Heart left ventricle (tissue), 16 donors: ENCODE data around the gene BCL7C. TPM values are rescaled to one million over a fixed set of nuclear protein-coding genes. Genes with fewer than 3 reads are reported as not detected.

ENCODE experiments used
- ATAC-seq, 4 donors: fragments of 200-7000 bp; cut with Tn5 transposase; one replicate each; pipeline ENCODE4 v1.9.1; 2020 to 2022; ENCODE audit warnings: moderate library complexity in 4 of 4, mild to moderate bottlenecking in 3 of 4, moderate number of reproducible peaks in 1 of 4
- DNase-seq, 5 donors: peaks; one replicate each; pipeline ENCODE4 v3.0.0-alpha.2; 2020
- H3K27ac ChIP-seq, 12 donors: fragments of 200-600 bp; sonication (generic) in 4 of 12; one replicate each; pipeline versions ENCODE4 v1.5.0 to v1.8.0; 2016 to 2022; ENCODE audit warnings: mild to moderate bottlenecking in 2 of 12
- H3K27me3 ChIP-seq, 9 donors: fragments of 200-600 bp; sonication (generic) in 2 of 9; one replicate each; pipeline versions ENCODE4 v1.5.1 to v1.8.0; 2016 to 2022; ENCODE audit warnings: mild to moderate bottlenecking in 3 of 9
- H3K36me3 ChIP-seq, 9 donors: fragments of 200-600 bp; sonication (generic) in 2 of 9; one replicate each; pipeline versions ENCODE4 v1.5.0 to v1.8.0; 2018 to 2022; ENCODE audit warnings: mild to moderate bottlenecking in 2 of 9
- H3K4me1 ChIP-seq, 12 donors: fragments of 200-600 bp; sonication (generic) in 4 of 12; one replicate each; pipeline versions ENCODE4 v1.5.0 to v1.8.0; 2016 to 2022; ENCODE audit warnings: mild to moderate bottlenecking in 3 of 12
- H3K4me3 ChIP-seq, 12 donors: fragments of 200-600 bp; sonication (generic) in 4 of 12; one replicate each; pipeline versions ENCODE4 v1.5.0 to v1.8.0; 2017 to 2022; ENCODE audit warnings: mild to moderate bottlenecking in 9 of 12, moderate library complexity in 4 of 12
- H3K9me3 ChIP-seq, 12 donors: fragments of 200-600 bp; sonication (generic) in 4 of 12; one replicate each; pipeline versions ENCODE4 v1.5.0 to v1.8.0; 2016 to 2022; ENCODE audit warnings: mild to moderate bottlenecking in 1 of 12
- CTCF ChIP-seq, 12 donors: fragments of 200-600 bp; sonication (generic) in 4 of 12; IDR thresholded peaks; one replicate each; pipeline versions ENCODE4 v1.5.0 to v1.8.0; 2018 to 2022; ENCODE audit warnings: antibody characterized with exemption in 12 of 12, mild to moderate bottlenecking in 5 of 12
- POLR2A ChIP-seq, 2 donors: fragments of 450-650 bp; IDR thresholded peaks; one replicate each; pipeline ENCODE4 v1.6.1; 2017; ENCODE audit warnings: antibody characterized with exemption in 2 of 2, mild to moderate bottlenecking in 2 of 2, moderate library complexity in 2 of 2
- WGBS, 4 donors: extraction: QIAGEN DNeasy Blood & Tissue Kit in 2 of 4; methylation state at CpG; one replicate each; pipeline versions ENCODE4 v1.1.5 to v1.1.7; 2013 to 2018; 5-methylcytosine and 5-hydroxymethylcytosine counted together
- intact Hi-C, 10 donors: fragments of 100-400 bp; cut with DNase I; formaldehyde crosslinking; loops; one replicate each; pipeline versions ENCODE4 v1.11.1 to v1.14.2; 2022
- polyA plus RNA-seq, 2 donors: library from polyadenylated mRNA; stranded (reverse); fragments of 200-250 nt; gene quantifications; one replicate each; pipeline ENCODE4 v1.2.3, GENCODE V29; 2013
- total RNA-seq, 9 donors: library from RNA; depleted of rRNA in 2 of 9; stranded (reverse); fragments of >200 nt in 2 of 9; fragmentation: NEBNext Ultra II Directional in 3 of 9; extraction: Animal tissue kit (Norgen Biotek cat#: 25700) in 3 of 9; gene quantifications; one replicate each; pipeline versions ENCODE4 v1.1.0 to v1.2.4, GENCODE V29; 2016 to 2023
- donor health status: ischemic (EF 13 %, LVEDD 7.1; RV severe dilation, severe dysfunction).
- donor health status: healthy with polysubstance abuse.
- donor health status: DM: no; HTN: yes; CAD: no.
- donor health status: DM: no; HTN: no; CAD: no.
- donor health status: ischemic (EF 25% LVEDD 6.9; RV normal size, moderate dysfunction).
- donor health status: ischemic (EF 25% LVEDD 5.7; RV mildly dilated, moderate dysfunction).
- donor health status: healthy.
- donor health status: DM: yes; HTN: yes; CAD: no.
- donor health status: ischemic (EF 35%, LVEDD 5.7; RV mildly dilated, moderate dysfunction).
- donor health status: nonischemic (EF 11% LVEDD 7.7; RV severe dilation, severe dysfunction).
- donor health status: DM: yes; HTN: yes; CAD: no.
- donor health status: PGD.
- donor health status: ischemic (EF 29% LVEDD 5.4; RV normal size, mild dysfunction).
- donor health status: nonischemic (EF 23%, LVEDD 6.1; RV moderate dilation, normal function).

The BCL7C gene
- total and polyA plus RNA-seq, 11 donors = 23.1 to 43.4 (median 28.7) TPM

- no peaks in the 10 kb centered on the region for H3K27me3 ChIP-seq
- peaks cover 0 to 46% (median 33%) of the 10 kb centered on the region in 12 donors for H3K4me1 ChIP-seq
- WGBS, 4 donors = 59 to 76% (median 66%) methylated on average over 27 to 32 of the region's 32 CpGs
- ATAC-seq = peak in 1 of 4 donors; percentile 3
- DNase-seq = no peak
- peaks cover 0 to 19% (median 17%) of the 10 kb centered on the region in 9 donors for H3K36me3 ChIP-seq
- no peak for TF ChIP-seq POLR2A (IDR thresholded peaks at IDR 0.05)
- TF ChIP-seq CTCF (IDR thresholded peaks at IDR 0.05) = no peak
- H3K4me3 ChIP-seq = peak overlapping the region; percentile 37 to 80 (median 66)
- intact Hi-C loops = loop anchor here in 5 of 10 donors (2.0 to 10.0 kb wide), 5 partner anchors 19 to 59 kb away; partner anchors contain the start of genes FBXL19 (in 1 of the 5) and SETD1A (in 1 of the 5)
- H3K27ac ChIP-seq = peak overlapping the region; percentile 94 to 100 (median 98)
- no peaks in the 10 kb centered on the region for H3K9me3 ChIP-seq
These were observed 1.9 kb upstream of the BCL7C start for GRCh38 chr16:30895627-30896260.

GRCh38 chr16:30894540-30895368 is 877 bp upstream of the BCL7C start:
- no peak for ATAC-seq
- peak overlapping the region in 11 of 12 donors; percentile 17 to 98 (median 85) for H3K4me3 ChIP-seq
- no peak for TF ChIP-seq CTCF (IDR thresholded peaks at IDR 0.05)
- TF ChIP-seq POLR2A (IDR thresholded peaks at IDR 0.05) = no peak
- H3K27ac ChIP-seq = peak overlapping the region; percentile 81 to 99 (median 96)
- H3K36me3 ChIP-seq = peaks cover 0 to 28% (median 26%) of the 10 kb centered on the region in 9 donors
- no peaks in the 10 kb centered on the region for H3K9me3 ChIP-seq
- 37 to 43% (median 39%) methylated on average over 16 of the region's 16 CpGs for WGBS, 4 donors
- peaks cover 0 to 46% (median 33%) of the 10 kb centered on the region in 12 donors for H3K4me1 ChIP-seq
- intact Hi-C loops = loop anchor here in 3 of 10 donors (1.0 to 10.0 kb wide), 4 partner anchors 18 to 60 kb away; partner anchors contain the start of gene SETD1A (in 1 of the 3)
- DNase-seq = no peak
- no peaks in the 10 kb centered on the region for H3K27me3 ChIP-seq

GRCh38 chr16:30893417-30893743 is 497 bp downstream of the BCL7C start:
- H3K36me3 ChIP-seq = peaks cover 0 to 42% (median 39%) of the 10 kb centered on the region in 9 donors
- intact Hi-C loops = loop anchor here in 2 of 10 donors (2.0 to 10.0 kb wide), 2 partner anchors 17 to 61 kb away; partner anchors contain the start of gene SETD1A (in 1 of the 2)
- H3K27me3 ChIP-seq = no peaks in the 10 kb centered on the region
- ATAC-seq (no peak), DNase-seq (no peak)
- TF ChIP-seq CTCF (IDR thresholded peaks at IDR 0.05) = no peak
- TF ChIP-seq POLR2A (IDR thresholded peaks at IDR 0.05) = no peak
- H3K9me3 ChIP-seq = no peaks in the 10 kb centered on the region
- H3K27ac ChIP-seq = peak overlapping the region; percentile 81 to 99 (median 95)
- peaks cover 0 to 46% (median 33%) of the 10 kb centered on the region in 12 donors for H3K4me1 ChIP-seq
- WGBS, 4 donors = 1 to 3% (median 1%) methylated on average over 10 to 11 of the region's 11 CpGs; no CpG with 5 or more reads in 1 of the 4 donors
- H3K4me3 ChIP-seq = peak overlapping the region; percentile 79 to 98 (median 89)
